ENCODE results near the gene ADGRF3. TPM values are rescaled to one million over a fixed set of nuclear protein-coding genes. Genes with fewer than 3 reads are reported as not detected.

The ADGRF3 gene
- total and polyA plus RNA-seq, 2 of the 13 experiments (the other 11 are each of a cell fraction or from before 2014, with no cell fraction given) = 0.40 to 1.5 TPM

DNA sequence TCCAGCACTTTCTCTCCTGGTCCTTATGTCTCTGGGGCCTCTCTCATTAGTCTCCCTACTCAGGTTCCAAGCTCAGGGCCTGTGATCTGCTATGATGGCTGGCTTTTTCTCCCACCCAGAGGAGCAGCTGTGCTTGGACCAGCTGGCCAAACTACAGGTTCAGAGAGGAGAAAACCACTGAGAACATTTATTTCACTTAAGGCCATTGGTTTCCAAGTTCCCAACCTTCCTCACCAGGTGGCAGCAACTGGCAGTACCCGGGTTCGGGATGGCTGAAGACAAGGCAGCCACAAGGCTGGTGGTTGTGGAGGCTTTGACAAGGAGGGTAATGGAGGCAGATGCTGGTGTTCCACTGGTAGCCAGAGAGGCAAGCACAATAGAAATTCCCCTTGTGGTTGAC, 30.5 kb downstream of the ADGRF3 start:
- H3K4me3 ChIP-seq (replicated peaks in 1 of 3; ENCODE audit: insufficient read depth in 1 of 3, low read depth in 2 of 3, low read length in 3 of 3) = no peak overlapping the region
- no peaks in the 10 kb centered on the region for H3K79me2 ChIP-seq (ENCODE audit: insufficient read depth, low read length)
- BruUV-seq (replicated peaks) = no TSS peak
- no peak overlapping the region for H3K9ac ChIP-seq (ENCODE audit: insufficient read depth, low read depth, low read length)
- 4% methylated on average over 2 of the region's 2 CpGs for WGBS (ENCODE audit: low lambda C conversion rate)
- no peak overlapping the region for H2AFZ ChIP-seq (ENCODE audit: low read length)
- TF ChIP-seq SMC3 (IDR thresholded peaks at IDR 0.05; ENCODE audit: low read length) (peak; percentile 62), RAD21 (CRISPR knock-in tag; IDR thresholded peaks at IDR 0.05) (0 out of 2 replicates have a peak, but pooled peaks have one; percentile 36), ZNF446 (CRISPR knock-in tag; IDR thresholded peaks at IDR 0.05) (no peak), ISL2 (CRISPR knock-in tag; IDR thresholded peaks at IDR 0.05) (no peak), STAG1 (CRISPR knock-in tag; IDR thresholded peaks at IDR 0.05) (peak; percentile 69)
- TF ChIP-seq, protein P1, sequence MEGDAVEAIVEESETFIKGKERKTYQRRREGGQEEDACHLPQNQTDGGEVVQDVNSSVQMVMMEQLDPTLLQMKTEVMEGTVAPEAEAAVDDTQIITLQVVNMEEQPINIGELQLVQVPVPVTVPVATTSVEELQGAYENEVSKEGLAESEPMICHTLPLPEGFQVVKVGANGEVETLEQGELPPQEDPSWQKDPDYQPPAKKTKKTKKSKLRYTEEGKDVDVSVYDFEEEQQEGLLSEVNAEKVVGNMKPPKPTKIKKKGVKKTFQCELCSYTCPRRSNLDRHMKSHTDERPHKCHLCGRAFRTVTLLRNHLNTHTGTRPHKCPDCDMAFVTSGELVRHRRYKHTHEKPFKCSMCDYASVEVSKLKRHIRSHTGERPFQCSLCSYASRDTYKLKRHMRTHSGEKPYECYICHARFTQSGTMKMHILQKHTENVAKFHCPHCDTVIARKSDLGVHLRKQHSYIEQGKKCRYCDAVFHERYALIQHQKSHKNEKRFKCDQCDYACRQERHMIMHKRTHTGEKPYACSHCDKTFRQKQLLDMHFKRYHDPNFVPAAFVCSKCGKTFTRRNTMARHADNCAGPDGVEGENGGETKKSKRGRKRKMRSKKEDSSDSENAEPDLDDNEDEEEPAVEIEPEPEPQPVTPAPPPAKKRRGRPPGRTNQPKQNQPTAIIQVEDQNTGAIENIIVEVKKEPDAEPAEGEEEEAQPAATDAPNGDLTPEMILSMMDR (CRISPR knock-in tag; IDR thresholded peaks at IDR 0.05) = peak; percentile 66
- TF ChIP-seq, protein P2, sequence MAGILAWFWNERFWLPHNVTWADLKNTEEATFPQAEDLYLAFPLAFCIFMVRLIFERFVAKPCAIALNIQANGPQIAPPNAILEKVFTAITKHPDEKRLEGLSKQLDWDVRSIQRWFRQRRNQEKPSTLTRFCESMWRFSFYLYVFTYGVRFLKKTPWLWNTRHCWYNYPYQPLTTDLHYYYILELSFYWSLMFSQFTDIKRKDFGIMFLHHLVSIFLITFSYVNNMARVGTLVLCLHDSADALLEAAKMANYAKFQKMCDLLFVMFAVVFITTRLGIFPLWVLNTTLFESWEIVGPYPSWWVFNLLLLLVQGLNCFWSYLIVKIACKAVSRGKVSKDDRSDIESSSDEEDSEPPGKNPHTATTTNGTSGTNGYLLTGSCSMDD (CRISPR knock-in tag; IDR thresholded peaks at IDR 0.05) = 0 out of 2 replicates have a peak, but pooled peaks have one; percentile 35
- H3K27ac ChIP-seq (ENCODE audit: extremely low read length, insufficient read depth, low read length) = no peak overlapping the region
- CTCF ChIA-PET (ENCODE audit: low intra/inter-chr PET ratio, low total read pairs) = interaction anchor here (1.5 to 2.0 kb wide), 2 partner anchors 14 to 153 kb away, joined by 8 to 9 read pairs; no protein-coding TSS in a partner anchor
- H3K9me3 ChIP-seq (ENCODE audit: low read length) = no peaks in the 10 kb centered on the region
- H3K4me1 ChIP-seq (ENCODE audit: insufficient read depth, low read length) = no peaks in the 10 kb centered on the region
- no peak overlapping the region for H3K4me2 ChIP-seq (ENCODE audit: low read depth, low read length)
- H3K27me3 ChIP-seq (ENCODE audit: control insufficient read depth in 1 of 2, insufficient read depth in 2 of 2, low read length in 2 of 2) = peaks cover 10 to 69% of the 10 kb centered on the region in 2 experiments; a peak in 4 of 5 replicates
- POLR2A ChIA-PET = interaction anchor here (1.4 kb wide), 1 partner anchor 152 kb away, joined by 3 read pairs; no protein-coding TSS in a partner anchor
- ATAC-seq = peak; percentile 30; the same call in 2 of the 3 replicates
- DNase-seq (ENCODE audit: low spot score) = peak; percentile 35
- in situ Hi-C loops (cut with HindIII; ENCODE audit: extremely low pct_ligation_motif_present, low pct_unique_long_range_greater_than_20kb) = loop anchor here (5.0 kb wide), 1 partner anchor 151 kb away; no protein-coding TSS in a partner anchor
- H3K36me3 ChIP-seq (replicated peaks in 1 of 2; ENCODE audit: control insufficient read depth in 1 of 2, insufficient read depth in 2 of 2, low read length in 2 of 2) = no peaks in the 10 kb centered on the region
- intact Hi-C loops (cut with micrococcal nuclease; ENCODE audit: unreplicated experiment) = loop anchor here (2.0 kb wide), 2 partner anchors 15 to 153 kb away; no protein-coding TSS in a partner anchor
- no peaks in the 10 kb centered on the region for H4K20me1 ChIP-seq (ENCODE audit: insufficient read depth, low read length)
- FAIRE-seq = peak; percentile 60
